Left lobe of liver (tissue), 2 donors: ENCODE results near the gene CYYR1. TPM values are rescaled to one million over a fixed set of nuclear protein-coding genes. Genes with fewer than 3 reads are reported as not detected.

Source experiments
- ATAC-seq: fragments of 200-7000 bp; cut with Tn5 transposase; one replicate; pipeline ENCODE4 v1.9.1; 2020; ENCODE audit warnings: mild to moderate bottlenecking, moderate library complexity
- DNase-seq: peaks from one replicate; pipeline ENCODE4 v3.0.0-alpha.2; 2020; ENCODE audit warnings: low spot score
- total RNA-seq: library from RNA; stranded (reverse); gene quantifications from one replicate; pipeline ENCODE4 v1.2.1, GENCODE V29; 2021
- donor health status: DM: no; HTN: no; CAD: no; lungs with moderate emphysema.
- donor health status: DM: no; HTN: yes; CAD: no.

Gene CYYR1
- total RNA-seq, 1 donor from 2014 or later, result 3.6 TPM

- DNase-seq, result no peak
- ATAC-seq, result no peak
Observed at GRCh38 chr21:26554365-26554764, 18.7 kb downstream of the CYYR1 start.

GRCh38 chr21:26553898-26554297, 19.2 kb downstream of the CYYR1 start:
- ATAC-seq (no peak), DNase-seq (no peak)

GRCh38 chr21:26550326-26550725, 22.8 kb downstream of the CYYR1 start:
- ATAC-seq, result no peak
- no peak for DNase-seq

GRCh38 chr21:26546446-26547097, 26.5 kb downstream of the CYYR1 start:
- ATAC-seq, result peak; percentile 54
- no peak for DNase-seq

GRCh38 chr21:26544201-26544775, 28.8 kb downstream of the CYYR1 start:
- ATAC-seq (no peak), DNase-seq (no peak)

- DNase-seq (no peak), ATAC-seq (no peak)
Observed at GRCh38 chr21:26540651-26541050, 32.4 kb downstream of the CYYR1 start.

- DNase-seq, result no peak
- ATAC-seq, result no peak
Observed at GRCh38 chr21:26539566-26539965, 33.5 kb downstream of the CYYR1 start.

- ATAC-seq, result no peak
- DNase-seq, result no peak
Observed at GRCh38 chr21:26534517-26534916, 38.6 kb downstream of the CYYR1 start.

GRCh38 chr21:26532208-26532607, 40.9 kb downstream of the CYYR1 start:
- no peak for ATAC-seq
- DNase-seq, result no peak

GRCh38 chr21:26529526-26529925, 43.6 kb downstream of the CYYR1 start:
- no peak for DNase-seq
- no peak for ATAC-seq

GRCh38 chr21:26528882-26529281, 44.2 kb downstream of the CYYR1 start:
- ATAC-seq (no peak), DNase-seq (no peak)

- no peak for ATAC-seq
Observed at GRCh38 chr21:26522704-26523103, 50.4 kb downstream of the CYYR1 start.

GRCh38 chr21:26519142-26519541, 53.9 kb downstream of the CYYR1 start:
- ATAC-seq (no peak), DNase-seq (no peak)

More at GRCh38 chr21:26522704-26523103, 50.4 kb downstream of the CYYR1 start:
- DNase-seq, result no peak

- ATAC-seq, result no peak
- DNase-seq, result no peak
Observed at GRCh38 chr21:26515257-26515656, 57.8 kb downstream of the CYYR1 start.

GRCh38 chr21:26513212-26513611, 59.9 kb downstream of the CYYR1 start:
- DNase-seq (no peak), ATAC-seq (no peak)

GRCh38 chr21:26512664-26513063, 60.4 kb downstream of the CYYR1 start:
- ATAC-seq (no peak), DNase-seq (no peak)

GRCh38 chr21:26508903-26509302, 64.2 kb downstream of the CYYR1 start:
- DNase-seq (no peak), ATAC-seq (no peak)

- DNase-seq (no peak), ATAC-seq (no peak)
Observed at GRCh38 chr21:26506956-26507355, 66.1 kb downstream of the CYYR1 start.

- no peak for DNase-seq
- ATAC-seq, result no peak
Observed at GRCh38 chr21:26505211-26505610, 67.9 kb downstream of the CYYR1 start.

- DNase-seq (no peak), ATAC-seq (no peak)
Observed at GRCh38 chr21:26503414-26503813, 69.7 kb downstream of the CYYR1 start.

GRCh38 chr21:26501495-26502021, 71.5 kb downstream of the CYYR1 start:
- no peak for ATAC-seq
- no peak for DNase-seq

- DNase-seq (no peak), ATAC-seq (no peak)
Observed at GRCh38 chr21:26499495-26499894, 73.6 kb downstream of the CYYR1 start.
